HG03520 (cell line): ENCODE data around the gene EAF2.

ENCODE experiments used
- ATAC-seq: cut with Tn5 transposase; IDR thresholded peaks from one replicate; pipeline ENCODE4 v1.9.1; 2021; ENCODE audit warnings: mild to moderate bottlenecking, moderate library complexity; ENCODE audit not compliant: unreplicated experiment

EAF2 gene

DNA sequence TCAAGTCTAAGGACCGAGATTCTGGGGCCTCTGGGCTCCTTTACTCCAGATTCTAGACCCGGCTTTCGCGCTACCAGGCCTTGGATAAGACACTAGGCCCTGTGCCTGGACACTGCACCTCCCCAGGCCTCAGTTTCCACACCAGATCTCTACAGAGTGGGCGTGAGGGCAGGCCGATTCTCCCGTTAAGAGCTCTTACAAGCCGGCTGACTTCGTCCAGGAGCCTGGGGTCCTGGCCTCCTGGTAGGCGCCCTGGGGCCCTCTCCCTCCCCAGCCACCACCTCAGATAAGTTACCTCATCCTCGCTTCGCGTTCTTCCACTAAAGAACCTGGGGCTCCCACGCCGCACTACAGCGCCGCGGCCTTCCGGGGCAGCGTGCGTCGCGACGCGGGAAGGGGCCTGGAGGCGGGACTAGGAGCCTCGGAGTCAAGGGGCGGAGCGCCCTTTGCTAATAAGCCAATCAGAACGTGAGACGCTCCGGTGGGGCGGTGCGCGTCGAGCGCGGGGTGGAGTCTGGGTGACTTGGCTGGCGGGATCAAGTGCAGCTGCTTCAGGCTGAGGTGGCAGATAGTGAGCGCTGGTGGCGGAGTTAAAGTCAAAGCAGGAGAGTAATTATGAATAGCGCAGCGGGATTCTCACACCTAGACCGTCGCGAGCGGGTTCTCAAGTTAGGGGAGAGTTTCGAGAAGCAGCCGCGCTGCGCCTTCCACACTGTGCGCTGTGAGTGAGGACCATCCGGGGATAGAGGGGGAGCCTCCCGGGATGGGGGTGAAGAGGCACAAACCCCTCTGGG, at the start of gene EAF2, which contains the start of gene IQCB1:
Gene EAF2 (plus strand): TSS at position 539 of the 794 bp plus-strand sequence. CDS start 77 bp downstream, at position 616.
Gene IQCB1 (minus strand): TSS at position 390 of the 794 bp plus-strand sequence. CDS start 6,100 bp downstream, outside the sequence.
- ATAC-seq, result peak; percentile 95

GRCh38 chr3:121786485-121786884, 48.5 kb upstream of the EAF2 start:
- ATAC-seq, result no peak

DNA sequence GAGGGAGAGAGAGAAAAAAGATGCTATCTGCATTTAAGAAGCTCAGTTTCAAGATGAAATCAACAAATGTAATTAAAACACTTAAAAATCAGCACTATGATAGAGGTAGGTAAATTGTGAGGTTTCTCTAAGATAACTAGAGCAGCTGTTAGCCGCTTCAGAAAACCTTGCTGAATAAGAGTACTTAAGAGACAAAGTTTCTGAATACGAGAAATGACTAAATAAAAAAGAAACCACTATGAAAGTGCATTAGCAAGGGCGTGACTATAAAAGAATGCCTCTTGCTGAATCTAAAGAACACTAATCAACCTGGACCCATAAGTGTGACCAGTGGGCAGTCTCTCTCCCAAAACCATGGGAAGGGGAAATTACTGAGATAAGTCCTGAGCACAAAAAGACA, 41.9 kb upstream of the EAF2 start:
- peak; percentile 52 for ATAC-seq

DNA sequence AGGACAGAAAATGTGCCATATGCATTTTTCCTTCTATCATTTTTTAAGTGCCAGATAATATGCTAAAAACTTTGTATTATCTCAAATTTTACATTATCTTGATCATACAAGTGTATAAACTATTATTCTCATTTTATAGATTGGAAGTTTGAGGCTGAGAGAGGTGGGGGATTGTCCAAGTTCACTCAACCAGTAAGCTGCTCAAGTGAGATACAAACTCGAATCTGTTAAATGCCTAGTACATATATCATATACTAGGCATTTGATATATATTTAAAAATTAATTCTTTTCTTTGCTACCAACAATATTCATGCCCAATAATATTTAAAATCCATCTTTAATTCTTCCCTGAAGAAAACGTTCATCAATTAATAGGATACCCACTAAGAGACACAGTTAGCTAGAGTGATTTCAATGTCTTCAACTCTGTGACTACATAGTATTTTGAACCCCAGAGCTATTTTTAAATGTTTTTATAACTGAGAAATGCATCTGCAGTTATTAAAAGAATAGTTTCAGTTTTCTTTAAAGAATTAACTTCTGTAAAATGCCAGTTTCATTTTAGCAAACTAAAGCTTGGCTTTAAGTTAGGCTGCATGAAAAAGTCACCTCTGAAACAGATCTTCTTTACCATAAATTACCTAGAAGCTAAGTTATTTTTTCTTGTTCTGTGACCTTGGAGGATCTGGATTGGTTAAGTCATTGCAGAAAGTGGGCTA, 40.6 kb upstream of the EAF2 start:
- no peak for ATAC-seq

DNA sequence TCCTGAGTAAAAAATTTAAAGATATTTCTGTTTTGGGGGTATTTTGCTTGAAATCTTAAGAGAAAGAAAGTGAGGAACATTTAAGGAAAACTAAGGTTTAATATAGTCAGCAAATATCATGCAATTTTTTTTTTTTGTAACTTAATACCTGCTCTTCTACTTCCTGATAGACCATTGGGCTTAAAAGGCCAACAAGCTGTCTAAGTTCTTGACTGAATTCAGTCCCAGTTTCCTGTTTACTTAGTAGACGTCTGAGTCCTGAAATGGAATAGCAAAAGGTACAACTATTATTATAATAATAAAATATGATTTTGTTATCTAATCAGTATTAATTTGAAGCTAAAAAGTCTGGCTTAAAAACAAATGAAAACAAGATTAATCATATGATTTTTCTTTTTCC, 38.0 kb upstream of the EAF2 start:
- ATAC-seq, result no peak

GRCh38 chr3:121800906-121801305, 34.1 kb upstream of the EAF2 start:
- ATAC-seq, result no peak

- ATAC-seq, result no peak
Measured at GRCh38 chr3:121803771-121804320, 31.2 kb upstream of the EAF2 start.

GRCh38 chr3:121809249-121809648, 25.8 kb upstream of the EAF2 start:
- peak; percentile 96 for ATAC-seq

- ATAC-seq, result no peak
Measured at GRCh38 chr3:121817753-121818152, 17.3 kb upstream of the EAF2 start.

DNA sequence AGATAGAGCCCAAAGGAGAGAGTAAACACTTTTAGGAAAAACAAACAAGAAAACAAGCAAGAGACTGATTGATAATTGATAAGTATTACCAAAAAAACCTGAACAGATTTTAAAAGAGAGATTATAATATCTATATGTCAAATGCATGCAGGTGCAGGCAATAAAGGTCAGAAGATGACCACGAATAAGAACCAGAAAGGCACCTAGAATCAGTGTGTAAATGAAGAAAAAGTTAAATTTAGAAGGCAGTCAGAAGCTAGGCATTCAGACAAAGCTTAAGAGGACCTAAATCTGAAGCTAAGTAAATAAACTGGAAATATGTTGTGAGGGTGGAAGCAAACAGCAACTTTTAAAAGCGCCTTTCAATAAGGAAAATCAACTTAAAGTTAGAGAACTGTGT, 16.4 kb upstream of the EAF2 start:
- no peak for ATAC-seq

DNA sequence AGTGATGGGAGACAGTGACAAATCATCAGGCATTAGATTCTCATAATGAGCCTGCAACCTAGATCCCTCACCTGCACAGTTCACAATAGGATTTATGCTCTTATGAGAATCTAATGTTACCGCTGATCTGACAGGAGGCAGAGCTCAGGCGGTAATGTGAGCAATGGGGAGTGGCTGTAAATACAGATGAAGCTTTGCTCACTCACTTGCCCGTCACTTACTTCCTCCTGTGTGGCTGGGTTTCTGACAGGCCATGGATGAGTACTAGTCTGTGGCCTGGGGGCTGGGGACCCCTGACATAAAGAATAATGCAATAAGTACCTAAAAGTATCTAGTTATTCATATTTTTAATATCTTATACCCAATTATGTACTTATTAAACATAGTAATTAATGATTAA, 15.8 kb upstream of the EAF2 start:
- no peak for ATAC-seq

- ATAC-seq, result no peak
Measured at GRCh38 chr3:121821421-121822199, 13.4 kb upstream of the EAF2 start.

DNA sequence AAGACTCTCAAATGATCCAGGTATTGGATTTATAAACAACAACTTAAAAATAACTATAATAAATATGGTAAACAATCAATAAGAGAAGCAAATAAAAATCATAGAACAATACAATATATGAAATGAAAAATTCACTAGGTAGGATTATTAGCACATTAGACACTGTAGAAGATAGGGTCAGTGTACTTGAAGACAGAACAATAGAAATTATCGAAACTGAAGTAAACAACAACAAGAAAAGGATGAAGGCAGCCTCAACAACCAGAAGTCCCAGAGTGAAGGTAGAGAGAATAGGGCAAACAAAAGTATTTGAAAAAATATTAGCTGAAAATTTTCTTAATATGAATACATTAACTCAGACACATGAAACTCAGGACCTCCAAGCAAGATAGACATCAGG, 12.0 kb upstream of the EAF2 start:
- ATAC-seq, result no peak

DNA sequence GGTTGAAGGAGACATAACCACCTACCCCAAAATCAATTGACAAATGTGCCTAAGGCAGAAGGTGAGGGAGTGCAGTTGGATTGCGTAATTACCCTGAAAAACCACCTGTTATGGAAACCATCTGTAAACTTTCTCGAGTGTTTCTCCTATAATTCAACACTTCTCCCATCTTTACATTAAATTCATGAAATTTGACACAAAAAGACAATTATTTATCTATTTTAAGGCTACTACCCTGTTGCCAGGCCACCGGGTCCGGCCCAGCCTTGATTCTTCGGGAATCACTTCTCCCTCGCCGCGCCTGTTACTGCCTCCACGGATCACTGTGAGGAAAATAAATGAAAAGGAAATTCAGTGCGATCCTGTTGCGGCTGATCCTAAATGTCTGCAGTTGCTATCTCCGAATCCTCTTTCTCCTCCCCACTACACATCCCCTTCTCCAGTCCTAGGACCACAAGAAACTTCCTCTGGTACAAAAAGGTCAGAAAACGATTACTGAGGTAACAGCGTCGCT, 795 bp upstream of the EAF2 start:
- no peak for ATAC-seq

- no peak for ATAC-seq
Measured at GRCh38 chr3:121835465-121835801, 424 bp downstream of the EAF2 start.

DNA sequence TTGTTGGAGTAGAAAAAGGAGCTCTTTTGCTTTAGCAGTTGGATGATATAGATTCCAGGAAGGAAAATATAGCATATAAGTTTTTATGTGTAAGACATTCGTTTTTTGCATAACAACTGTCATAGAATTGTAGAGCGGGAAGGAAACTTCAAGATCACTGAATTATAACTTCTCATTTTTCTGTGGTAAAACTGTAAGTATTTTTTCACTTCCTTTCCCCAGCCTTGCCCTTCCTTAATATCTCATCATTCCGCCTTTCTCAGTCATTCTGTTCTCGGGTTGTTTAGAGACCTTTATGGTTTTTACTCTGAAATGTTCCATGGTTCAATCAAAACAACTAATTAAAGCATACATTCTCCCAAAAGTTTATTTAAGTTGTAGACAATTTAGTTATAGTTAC, 1.1 kb downstream of the EAF2 start:
- ATAC-seq, result no peak

- ATAC-seq, result no peak
Measured at GRCh38 chr3:121836481-121836880, 1.5 kb downstream of the EAF2 start.

- ATAC-seq, result no peak
Measured at GRCh38 chr3:121839962-121840361, 5.0 kb downstream of the EAF2 start.

DNA sequence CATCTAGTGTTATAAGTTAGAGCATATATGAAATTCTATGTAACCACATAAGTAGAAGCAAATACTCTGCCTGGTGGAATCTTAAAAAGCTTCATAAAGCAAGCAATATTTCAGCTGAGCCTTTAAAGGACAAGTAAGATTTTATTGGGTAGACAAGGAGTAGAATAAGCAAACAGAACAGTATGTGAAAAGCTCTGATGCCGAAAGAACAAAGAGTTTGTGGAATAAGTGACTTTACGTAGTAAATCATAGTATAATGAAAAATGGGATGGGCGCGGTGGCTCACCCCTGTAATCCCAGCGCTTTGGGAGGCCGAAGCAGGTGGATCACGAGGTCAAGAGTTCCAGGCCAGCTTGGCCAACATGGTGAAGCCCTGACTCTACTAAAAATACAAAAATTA, 9.9 kb downstream of the EAF2 start:
- ATAC-seq, result no peak

GRCh38 chr3:121852256-121852655, 17.2 kb downstream of the EAF2 start:
- ATAC-seq, result no peak

DNA sequence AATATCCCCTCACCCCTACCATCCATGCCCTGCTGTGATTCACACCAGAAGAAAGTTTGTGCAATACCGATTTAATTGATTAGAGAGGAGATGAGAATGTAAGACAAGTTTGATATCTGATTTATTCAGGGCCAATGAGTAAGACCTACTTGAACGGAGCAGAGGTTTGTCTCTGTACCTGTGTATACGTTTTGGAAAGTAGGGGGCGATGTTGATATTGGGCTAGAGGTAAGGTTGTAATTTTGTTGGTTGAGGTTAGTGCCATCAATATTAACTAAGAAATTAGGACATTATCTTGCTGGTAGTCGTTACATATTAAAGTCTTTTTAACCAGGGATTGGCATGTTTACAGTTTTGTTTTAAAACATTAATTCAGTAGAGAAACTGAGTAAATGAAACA, 20.5 kb downstream of the EAF2 start:
- no peak for ATAC-seq
